Measurements from ENCODE around the gene DNM3.

Gene DNM3

DNA sequence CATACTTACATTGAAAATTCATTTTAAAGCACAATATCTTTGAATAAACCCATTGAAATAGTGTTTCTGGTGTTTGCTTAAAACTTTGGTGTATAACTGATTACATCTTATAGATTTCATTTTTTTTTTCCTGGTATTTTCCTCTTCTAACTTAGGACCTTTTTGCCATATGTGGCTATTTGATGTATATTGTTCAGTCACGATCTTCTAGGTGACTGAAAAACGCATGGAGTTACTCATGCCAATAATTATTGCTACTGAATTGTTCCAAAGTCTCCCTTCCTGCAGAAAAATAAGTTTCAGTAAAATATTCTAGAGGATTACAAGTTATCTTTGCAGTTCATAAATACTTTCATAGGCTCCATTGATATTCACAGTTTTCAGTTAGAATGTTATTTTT is 556.3 kb downstream of the DNM3 start:
- DNase-seq (ENCODE audit: low spot score) = no peak

DNA sequence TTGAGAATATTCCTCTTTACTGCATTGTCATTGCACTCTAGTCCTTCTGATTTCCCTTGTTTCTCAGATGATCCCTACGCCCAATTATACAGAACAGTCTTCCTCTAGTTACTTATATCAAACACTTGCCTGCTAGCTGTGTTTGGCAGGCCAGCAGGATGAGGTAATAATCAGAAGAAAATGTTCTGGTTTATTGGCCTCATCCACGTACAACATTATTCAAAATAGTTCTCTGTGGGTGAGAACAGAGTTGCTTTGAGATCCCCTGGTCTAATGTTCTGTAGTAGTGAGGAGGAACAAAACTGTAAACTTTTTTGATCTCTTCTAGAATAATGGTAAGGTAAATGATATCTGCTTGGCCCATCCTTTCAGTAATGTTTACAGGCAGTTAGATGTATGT is 556.9 kb downstream of the DNM3 start:
- peak; percentile 42 for DNase-seq (ENCODE audit: low spot score)

DNA sequence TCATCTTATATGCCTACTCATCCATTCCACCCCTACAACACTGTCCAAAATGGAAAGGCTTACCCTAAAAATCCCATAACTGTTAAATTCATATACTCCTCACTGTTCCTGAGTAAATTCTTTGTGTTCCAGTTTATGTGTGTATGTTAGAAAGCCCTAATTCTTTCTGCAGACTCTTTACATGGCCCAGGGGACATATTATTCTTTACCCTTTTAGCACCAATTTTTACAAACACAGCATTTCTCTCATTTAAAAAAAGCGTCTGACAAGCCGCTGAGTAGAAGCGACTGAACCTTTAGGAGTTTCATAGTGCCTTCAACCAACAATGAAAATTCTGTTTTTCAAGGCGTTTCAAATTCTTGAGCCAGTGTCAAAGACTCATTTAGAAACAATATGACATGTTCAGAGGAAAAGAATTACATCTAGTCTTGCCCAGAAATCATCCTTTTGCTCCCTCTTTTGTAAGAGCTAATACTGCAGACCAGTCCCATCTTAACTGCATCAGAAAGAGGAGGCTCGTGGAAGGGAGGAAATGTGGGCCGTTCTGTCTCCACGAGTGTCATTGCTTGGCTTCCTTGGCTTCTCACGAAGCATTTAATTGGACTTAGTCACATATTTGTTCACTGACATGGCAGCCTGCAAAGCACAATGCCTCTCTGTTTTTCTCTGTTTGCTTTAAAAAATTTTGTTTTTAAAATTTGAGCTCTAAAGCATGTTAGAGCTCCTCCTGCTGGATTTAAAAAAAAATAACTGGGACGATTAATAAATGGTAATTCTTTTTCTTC is 557.9 kb downstream of the DNM3 start:
- peak; percentile 93 for DNase-seq (ENCODE audit: low spot score)

DNA sequence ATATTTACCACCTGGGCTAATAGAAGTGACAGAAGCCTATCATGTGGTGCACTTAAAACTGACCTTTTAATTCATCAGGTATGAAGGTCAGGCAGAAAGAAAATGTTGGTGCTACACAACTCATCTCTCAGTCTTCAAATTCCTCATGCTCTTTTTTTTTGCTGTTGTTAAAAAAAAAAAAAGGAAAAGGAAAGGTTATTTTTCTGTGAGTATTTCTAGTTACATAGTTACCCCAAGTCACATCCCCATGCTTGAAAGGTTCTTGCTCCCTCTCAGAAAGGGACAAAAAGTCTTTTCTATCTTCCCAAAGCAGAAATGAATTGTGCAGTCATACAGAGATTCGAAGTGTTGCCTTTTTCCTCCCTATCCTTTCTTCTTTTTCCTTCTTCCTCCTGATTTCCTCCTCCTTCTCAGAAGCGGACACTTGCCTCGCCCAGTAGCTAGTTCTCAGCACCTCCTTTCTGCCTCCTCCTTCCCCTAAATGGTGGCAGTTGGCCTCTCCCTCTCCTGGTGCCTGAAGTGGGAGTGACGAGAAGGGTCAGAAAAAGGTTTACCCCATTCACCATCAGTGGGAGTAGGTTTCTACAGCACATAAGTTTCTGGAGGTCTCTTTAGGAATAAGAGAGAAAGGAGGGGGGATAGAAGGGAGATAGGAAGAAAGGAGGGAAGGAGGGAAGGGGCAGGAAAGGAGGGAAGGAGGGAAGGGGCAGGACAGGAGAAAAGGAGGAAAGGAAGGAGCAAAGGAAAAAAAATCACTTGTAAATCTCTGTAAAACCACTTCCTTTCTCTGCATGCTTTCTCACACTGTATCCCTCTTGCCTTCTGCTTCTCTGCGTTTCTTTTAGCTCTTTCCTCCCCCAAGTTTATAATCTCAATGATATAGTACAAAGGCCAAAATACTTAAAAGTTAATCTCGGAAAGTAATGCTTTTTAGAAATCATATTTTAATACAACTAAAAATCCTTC is 558.7 kb downstream of the DNM3 start:
- DNase-seq (ENCODE audit: low spot score) = peak; percentile 34

DNA sequence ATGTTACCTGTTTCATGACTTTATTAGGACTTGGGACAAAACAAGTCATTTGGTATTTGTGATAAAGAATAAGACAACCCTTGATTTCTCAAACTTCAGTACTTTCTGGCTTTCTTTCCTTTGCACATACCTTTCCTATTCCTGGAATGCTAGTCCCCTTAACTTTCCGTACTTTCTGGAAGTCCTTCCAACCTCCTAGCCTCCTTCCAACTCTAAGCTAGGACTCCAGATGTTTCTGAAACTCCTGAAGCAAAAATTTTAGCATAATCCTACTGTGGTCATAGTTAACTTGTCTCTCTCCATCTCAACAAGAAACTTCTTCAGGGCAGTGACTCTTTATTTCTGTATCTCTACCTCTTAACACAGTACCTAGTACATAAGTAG is 559.4 kb downstream of the DNM3 start:
- DNase-seq (ENCODE audit: low spot score) = no peak

DNA sequence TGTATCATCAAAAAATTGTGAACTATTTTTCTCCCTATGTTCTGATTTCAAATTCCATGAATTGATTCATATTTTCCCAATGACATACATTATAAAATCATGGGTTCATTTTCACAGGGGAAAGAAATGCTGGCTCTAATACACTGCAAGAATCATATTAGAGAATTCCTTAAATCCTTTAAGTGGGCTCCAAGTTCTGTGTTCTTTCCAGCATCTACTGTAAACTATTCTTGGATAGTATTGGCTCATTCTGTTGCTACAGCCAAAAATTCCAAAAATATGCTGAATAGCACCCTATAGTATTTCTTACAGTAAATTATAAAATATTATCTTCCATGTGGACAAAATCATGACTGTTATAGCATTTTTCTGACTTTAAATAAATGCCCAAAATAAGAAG is 560.2 kb downstream of the DNM3 start:
- no peak for DNase-seq (ENCODE audit: low spot score)

DNA sequence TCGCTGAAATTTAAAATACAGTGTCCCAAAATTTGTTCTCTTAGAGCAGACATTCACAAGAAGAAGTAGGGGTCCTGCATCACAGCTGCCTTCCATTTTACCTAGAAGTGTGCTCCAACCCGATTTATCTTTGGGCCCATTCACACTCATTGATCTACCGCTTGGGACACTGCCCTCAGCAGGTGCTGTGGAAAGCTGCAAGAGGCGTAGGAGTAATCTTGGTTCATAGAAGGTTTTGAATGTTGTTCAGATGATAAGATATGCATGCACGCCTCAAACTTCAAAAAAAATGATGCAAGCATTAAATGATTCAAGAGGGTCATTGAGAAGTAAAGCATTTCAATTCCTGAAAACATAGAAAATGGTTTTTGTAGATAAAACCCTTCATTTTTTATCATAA is 560.6 kb downstream of the DNM3 start:
- no peak for DNase-seq (ENCODE audit: low spot score)

DNA sequence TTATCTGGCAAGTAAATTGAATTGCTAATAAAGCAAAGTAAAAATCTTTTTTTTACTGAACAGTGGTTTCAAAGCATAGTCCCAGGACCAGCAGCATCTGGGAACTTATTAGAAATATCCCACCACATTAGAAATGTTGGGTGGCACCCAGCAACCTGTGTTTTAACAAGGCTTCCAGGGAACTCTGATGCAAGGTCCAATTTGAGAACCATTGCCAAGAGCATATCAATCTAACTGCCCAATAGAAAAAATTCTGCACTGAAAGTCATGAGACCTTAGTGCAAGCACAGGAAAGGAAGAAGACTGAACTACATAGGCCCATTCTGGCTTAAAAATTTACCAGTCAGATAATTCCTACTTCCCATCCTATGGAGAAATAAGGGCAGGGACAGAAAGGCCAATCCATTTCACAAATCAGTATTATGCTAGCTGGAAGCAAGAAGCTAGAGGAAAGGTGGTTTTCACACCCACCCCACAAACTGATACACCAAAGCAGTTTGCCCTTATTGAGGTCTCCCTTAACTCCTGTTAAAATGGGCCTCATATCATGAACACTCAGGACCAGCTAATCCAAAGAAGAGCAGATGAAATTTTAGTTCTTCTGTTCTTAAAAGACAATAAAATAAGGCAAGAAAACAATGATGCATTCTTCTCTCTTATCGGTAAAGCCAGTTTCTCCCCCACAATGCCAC is 561.7 kb downstream of the DNM3 start:
- DNase-seq (ENCODE audit: low spot score) = no peak

DNA sequence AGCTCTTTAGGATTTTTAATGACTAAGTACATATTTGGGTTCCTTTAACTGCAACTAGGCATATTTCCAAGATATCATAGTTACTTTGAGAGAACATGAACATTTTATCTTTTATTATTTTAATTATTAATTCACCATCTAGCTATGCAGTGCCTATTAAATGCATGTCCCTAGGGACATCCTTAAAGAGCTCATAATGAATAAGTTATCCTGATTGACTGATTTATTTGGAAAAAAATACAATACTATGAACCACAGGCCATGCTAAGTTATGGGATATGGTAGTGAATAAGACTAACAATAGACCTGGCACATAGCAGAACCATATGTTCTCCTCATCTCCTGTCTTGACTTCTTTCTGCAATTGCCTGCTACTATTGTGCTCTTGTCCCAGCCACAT is 562.8 kb downstream of the DNM3 start:
- no peak for DNase-seq (ENCODE audit: low spot score)

DNA sequence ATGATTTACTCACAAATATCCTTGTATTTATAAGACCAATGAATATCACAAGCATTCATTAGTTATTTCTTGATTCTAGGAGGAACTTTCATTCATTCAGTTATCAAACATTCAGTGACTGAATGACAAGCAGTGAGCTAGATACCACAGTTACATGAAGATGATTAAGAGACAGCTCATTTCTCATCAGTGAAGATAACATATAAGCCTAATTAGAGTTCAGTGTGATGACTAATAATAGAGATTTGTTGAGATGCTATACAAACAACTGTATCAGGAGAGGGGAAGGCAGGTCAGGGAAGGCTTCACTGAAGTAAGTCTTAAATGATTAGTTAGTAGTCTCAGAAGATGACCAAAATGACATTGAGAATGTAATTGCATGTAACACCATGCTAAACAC is 564.6 kb downstream of the DNM3 start:
- DNase-seq (ENCODE audit: low spot score) = no peak

DNA sequence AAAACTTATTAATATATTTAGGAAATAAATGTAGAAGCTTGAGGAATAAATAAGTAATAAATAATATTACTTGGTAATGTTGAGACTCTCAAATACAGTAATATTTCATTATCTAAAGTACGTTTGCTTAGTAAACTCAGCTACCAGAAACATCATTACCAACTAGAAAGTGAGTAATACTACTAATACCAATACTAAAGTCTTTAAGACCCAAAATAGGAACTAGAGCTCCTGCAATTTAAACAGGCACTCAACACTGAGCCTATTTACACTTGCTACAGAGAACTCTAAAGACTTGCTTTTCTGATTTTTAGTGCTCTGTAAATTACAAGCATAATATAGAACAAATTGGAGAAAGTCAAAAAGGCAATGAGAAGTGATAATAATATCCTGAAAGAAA is 565.7 kb downstream of the DNM3 start:
- no peak for DNase-seq (ENCODE audit: low spot score)

DNA sequence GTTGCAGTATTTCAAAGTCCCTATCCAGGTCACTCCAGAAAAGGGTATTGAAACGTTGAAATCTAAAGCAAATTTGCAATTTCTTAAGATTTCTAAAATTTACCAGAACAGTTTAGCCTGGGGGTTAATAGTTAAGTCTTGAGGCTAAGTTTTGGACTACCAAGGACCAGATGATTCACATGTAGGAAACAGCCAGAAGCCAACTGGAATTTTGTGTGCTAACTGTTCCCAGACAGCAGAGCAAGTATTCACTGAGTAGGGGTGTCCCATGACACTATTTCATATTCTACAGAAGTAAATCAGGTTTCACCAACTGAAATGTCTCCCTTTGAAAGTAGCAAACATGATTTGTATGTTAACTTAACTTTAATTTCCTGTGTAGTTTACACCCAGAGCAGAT is 567.7 kb downstream of the DNM3 start:
- no peak for DNase-seq (ENCODE audit: low spot score)

DNA sequence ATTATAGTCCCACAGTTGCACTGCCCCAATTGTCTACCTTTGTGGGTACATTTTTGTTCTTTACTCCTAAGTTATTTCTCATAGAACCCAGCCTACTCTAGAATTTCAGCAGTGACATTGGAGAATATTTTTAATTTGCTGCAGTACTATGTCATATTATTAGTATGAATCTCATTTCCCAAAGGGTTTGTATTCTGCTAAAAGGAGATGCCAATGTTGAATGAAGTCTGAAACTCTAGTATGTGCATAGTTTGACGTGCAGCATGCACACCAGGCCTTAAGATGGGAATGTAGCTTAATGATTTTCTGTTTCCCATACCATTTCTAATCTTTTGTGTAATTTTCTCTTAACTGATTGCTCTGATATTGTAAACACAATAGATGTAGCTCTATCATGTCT is 568.7 kb downstream of the DNM3 start:
- DNase-seq (ENCODE audit: low spot score) = no peak

DNA sequence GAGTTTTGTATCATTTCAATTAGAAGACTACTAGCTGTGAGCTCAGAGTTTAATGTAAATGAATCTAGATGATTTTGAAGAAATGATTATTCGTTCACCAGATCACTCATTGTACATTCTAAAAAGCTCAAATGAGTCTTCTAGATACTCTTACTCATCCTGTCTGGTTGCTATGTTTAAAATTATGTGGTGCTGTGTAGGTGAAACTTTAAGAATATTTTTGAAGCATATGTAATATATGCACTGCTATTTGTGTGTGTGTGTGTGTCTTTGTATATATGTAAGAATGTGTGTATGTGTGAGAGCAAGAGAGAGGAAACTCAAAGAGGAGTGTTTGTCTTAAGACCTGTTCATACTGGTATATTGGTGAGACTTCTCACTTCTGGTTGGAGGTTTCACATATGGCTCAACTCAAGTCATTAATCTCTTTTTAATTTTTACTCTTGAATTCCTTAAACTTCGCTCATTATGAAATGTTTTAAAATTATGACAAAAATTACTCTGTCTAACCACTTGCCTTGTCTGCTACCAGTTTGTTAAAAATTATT is 570.6 kb downstream of the DNM3 start:
- DNase-seq (ENCODE audit: low spot score) = no peak

DNA sequence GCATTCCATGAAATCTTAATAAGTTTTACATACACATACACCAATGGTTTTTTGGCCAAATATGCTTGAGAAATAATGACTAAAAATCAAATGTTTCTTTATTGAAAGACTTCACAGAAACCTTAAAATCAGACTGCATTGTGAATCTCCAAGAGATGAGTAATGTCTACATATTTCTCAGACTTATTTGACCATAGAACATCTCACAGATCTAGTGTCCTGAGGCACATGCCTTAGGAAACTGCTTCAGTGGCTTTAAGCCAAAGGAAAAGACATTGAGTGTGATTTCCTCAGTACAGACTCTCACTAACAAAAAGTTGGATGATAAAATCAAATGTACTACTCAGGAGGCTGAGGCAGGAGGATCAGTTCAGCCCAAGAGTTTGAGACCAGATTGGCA is 573.0 kb downstream of the DNM3 start:
- no peak for DNase-seq (ENCODE audit: low spot score)

DNA sequence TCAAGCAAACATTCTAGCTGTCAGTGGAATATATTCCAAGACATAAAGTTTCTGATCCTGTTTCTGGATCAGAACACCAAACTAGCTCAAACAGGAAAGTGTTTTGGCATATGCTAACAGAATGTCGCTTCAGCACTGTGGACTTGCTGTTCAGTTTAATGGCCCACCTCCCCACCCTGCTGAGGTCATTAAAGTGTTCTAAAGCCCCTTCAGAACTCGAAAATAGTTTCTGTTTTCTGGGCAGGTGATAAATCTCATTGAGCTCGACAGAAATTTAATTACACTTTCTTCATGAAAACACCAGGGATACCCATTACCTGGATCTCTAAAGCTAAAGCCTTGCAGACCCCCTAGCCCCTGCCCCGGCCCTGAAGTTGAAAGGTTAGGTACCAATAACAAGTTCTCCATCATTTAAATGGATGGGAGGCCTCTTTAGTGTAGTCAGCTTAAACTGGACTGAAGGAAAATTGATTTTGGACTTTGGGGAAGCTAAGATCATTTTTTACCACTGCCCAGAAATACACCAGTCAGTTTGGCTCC is 575.3 kb downstream of the DNM3 start:
- DNase-seq (ENCODE audit: low spot score) = no peak

DNA sequence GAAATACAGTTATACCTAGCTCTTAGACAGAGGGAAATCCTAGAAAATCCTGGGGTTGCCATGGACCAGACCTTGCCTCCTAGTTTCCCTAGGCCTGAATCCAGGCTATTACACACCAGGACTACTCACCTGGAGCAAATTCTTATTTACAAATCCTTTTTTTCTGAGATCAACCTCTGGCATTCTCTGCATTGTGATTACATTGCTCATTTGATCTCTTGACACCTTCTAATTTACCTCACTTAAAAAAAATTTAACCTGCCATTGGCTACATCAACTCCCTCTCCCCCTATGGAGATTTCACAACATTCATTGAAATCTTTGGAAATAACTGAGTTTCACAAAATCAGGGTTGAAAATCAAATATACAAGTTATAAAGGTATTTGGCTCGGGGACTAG is 576.3 kb downstream of the DNM3 start:
- no peak for DNase-seq (ENCODE audit: low spot score)

DNA sequence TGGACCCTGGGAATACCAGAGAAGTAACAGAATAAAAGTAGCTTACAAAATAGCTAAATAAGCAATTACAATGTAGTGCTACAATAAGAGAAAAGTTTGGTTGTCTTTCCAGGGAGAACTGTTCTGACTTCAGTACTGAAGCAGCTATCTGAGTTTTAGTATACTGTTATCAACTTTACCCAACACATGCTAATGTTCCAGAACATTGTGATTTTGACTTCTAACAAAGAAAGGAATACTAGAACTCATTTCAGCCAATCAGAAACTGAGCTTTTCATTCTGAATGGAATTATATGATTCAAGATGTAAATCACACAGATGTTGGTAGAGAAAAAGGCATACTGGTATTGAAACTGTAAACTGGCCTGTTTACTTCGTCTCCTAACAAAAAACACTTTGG is 579.1 kb downstream of the DNM3 start, which contains the start of gene C1orf105:
TSS of gene C1orf105 (plus strand) at position 301 of the 400 bp plus-strand sequence. CDS start 201 bp downstream, outside the sequence.
- DNase-seq (ENCODE audit: low spot score) = no peak

DNA sequence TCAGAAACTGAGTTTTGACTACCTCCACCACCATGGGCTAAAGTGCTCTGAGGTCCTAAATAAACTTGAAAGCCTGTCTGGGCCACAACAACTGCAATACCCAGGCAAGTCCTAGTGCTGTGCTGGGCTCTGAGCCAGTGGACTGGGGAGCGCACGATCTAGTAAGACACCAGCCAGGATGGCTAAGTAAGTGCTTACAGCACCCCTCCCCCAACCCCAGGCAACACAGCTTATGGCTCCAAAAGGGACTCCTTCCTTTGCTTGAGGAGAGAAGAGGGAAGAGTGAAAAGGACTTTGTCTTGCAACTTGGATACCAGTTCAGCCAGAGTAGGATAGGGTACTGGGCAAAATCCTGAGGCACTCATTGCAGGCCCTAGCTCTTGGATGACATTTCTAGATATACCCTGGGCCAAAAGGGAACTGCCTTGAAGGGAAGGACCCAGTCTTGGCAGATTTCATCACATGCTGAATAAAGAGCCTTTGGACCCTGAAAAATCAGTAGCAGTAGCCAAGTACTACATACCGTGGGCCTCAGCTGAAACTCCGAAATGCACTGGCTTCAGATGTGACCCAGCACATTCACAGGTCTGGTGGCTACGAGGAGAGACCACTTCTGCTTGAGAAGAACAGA is 580.8 kb downstream of the DNM3 start:
- DNase-seq (ENCODE audit: low spot score) = peak; percentile 34

DNA sequence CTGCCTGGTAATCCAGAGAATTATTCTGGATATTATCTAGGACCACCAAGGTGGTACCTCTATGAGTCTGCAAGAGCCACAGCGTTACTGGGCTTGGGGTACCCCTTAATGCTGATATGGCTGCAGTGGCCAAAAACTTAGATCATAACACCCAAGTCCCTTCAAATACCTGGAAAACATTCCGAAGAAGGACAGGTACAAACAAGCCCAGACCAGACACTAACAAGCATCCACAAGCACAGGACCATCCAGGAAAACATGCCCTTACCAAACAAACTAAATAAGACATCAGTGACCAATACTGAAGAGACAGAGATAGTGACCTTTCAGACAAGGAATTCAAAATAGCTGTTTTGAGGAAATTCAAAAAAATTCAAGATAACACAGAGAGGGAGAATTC is 582.0 kb downstream of the DNM3 start:
- no peak for DNase-seq (ENCODE audit: low spot score)

DNA sequence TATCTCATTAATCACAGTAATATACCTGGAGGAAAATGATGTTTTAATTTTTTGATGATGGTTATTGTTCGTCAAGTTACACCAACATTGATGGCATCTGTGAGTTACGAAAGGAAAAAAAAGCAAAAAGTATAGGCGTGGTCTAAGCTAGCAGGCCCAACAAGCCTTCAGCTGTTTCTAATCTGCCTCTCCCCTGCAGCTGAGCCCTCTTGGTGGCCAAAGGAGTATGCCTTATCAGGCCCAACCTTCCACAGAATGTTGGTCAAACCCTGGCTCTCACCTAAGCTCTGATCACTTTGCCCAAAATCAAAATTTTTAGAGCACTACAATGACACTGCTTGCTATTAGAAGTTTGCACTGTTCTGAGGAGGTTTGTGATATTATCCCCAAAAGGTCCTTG is 584.0 kb downstream of the DNM3 start:
- no peak for DNase-seq (ENCODE audit: low spot score)
